Chondrocyte (in vitro differentiated cells): ENCODE results near the gene ABCF1. TPM values are rescaled to one million over a fixed set of nuclear protein-coding genes. Genes with fewer than 3 reads are reported as not detected.

ENCODE experiments used
- DNase-seq: peaks from one replicate; pipeline ENCODE4 v3.0.0; 2021; ENCODE audit warnings: mixed read lengths, low spot score
- H3K27ac Mint-ChIP-seq: one replicate; pipeline ENCODE4 v1.8.0; 2021; ENCODE audit warnings: mild to moderate bottlenecking, moderate library complexity, mixed read lengths; ENCODE audit not compliant: unreplicated experiment
- H3K27me3 Mint-ChIP-seq: 2 replicates; pipeline ENCODE4 v1.8.0; 2021; ENCODE audit warnings: low read depth, mixed read lengths
- H3K36me3 Mint-ChIP-seq: 2 replicates; pipeline ENCODE4 v1.8.0; 2021; ENCODE audit warnings: low read depth, mixed read lengths
- H3K4me1 Mint-ChIP-seq: 2 replicates; pipeline ENCODE4 v1.8.0; 2021; ENCODE audit warnings: low read depth, mild to moderate bottlenecking, mixed read lengths
- H3K4me3 Mint-ChIP-seq: one replicate; pipeline ENCODE4 v1.8.0; 2021; ENCODE audit warnings: mild to moderate bottlenecking, moderate library complexity, mixed read lengths; ENCODE audit not compliant: unreplicated experiment
- H3K9me3 Mint-ChIP-seq: 2 replicates; pipeline ENCODE4 v1.8.0; 2021; ENCODE audit warnings: low read depth, mixed read lengths
- total RNA-seq: library from RNA; stranded (reverse); gene quantifications from 3 replicates; pipeline ENCODE4 v1.2.1, GENCODE V29; 2021
- TF ChIP-seq, protein P1 (sequence below): fragments of 200-600 bp; sonication (generic); IDR thresholded peaks from 2 replicates; pipeline ENCODE4 v1.5.0; 2021; ENCODE audit warnings: antibody characterized with exemption, mild to moderate bottlenecking, moderate library complexity

Gene ABCF1
- total RNA-seq, 1 donor from 2014 or later = 53.0 TPM

DNA sequence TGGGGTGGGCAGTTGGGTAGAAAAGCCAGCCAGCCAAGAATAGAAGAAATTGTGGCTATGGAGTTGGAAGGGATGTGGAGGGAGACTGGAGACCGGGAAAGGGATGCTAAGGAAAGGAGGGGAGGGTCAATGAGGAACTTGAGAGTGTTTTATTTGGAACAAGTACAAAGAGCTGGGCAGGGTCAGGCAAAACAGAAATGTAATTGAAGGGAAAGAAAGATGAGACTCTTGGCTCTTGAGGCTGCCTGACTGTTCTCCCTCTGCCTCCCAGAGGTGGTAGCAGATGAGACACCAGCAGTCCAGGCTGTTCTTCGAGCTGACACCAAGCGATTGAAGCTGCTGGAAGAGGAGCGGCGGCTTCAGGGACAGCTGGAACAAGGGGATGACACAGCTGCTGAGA is 12.7 kb downstream of the ABCF1 start:
- H3K27ac Mint-ChIP-seq = no peak overlapping the region
- no peaks in the 10 kb centered on the region for H3K27me3 Mint-ChIP-seq
- H3K4me3 Mint-ChIP-seq = no peak overlapping the region
- DNase-seq = no peak
- peaks cover 60% of the 10 kb centered on the region for H3K36me3 Mint-ChIP-seq
- H3K4me1 Mint-ChIP-seq = no peaks in the 10 kb centered on the region
- no peaks in the 10 kb centered on the region for H3K9me3 Mint-ChIP-seq
- TF ChIP-seq, protein P1, sequence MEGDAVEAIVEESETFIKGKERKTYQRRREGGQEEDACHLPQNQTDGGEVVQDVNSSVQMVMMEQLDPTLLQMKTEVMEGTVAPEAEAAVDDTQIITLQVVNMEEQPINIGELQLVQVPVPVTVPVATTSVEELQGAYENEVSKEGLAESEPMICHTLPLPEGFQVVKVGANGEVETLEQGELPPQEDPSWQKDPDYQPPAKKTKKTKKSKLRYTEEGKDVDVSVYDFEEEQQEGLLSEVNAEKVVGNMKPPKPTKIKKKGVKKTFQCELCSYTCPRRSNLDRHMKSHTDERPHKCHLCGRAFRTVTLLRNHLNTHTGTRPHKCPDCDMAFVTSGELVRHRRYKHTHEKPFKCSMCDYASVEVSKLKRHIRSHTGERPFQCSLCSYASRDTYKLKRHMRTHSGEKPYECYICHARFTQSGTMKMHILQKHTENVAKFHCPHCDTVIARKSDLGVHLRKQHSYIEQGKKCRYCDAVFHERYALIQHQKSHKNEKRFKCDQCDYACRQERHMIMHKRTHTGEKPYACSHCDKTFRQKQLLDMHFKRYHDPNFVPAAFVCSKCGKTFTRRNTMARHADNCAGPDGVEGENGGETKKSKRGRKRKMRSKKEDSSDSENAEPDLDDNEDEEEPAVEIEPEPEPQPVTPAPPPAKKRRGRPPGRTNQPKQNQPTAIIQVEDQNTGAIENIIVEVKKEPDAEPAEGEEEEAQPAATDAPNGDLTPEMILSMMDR = no peak

DNA sequence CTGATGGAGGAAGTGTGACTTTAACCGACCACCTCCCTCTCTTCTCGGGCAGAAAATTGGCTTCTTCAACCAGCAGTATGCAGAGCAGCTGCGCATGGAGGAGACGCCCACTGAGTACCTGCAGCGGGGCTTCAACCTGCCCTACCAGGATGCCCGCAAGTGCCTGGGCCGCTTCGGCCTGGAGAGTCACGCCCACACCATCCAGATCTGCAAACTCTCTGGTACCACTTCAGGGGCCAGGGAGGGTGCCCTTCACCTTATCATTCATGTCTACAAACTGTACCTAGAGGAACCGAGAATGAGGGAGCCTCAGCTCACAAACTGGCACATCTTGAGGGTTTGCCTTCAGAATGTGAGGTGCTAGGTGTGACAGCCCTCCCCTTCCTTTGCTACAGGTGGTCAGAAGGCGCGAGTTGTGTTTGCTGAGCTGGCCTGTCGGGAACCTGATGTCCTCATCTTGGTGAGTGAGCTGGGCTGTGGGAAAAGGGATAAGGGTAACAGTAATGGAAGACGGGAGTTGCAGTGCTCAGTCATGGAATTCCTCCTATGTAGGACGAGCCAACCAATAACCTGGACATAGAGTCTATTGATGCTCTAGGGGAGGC is 18.6 kb downstream of the ABCF1 start:
- H3K27me3 Mint-ChIP-seq = no peaks in the 10 kb centered on the region
- no peak overlapping the region for H3K4me3 Mint-ChIP-seq
- TF ChIP-seq, protein P1 = no peak
- no peak for DNase-seq
- H3K9me3 Mint-ChIP-seq = no peaks in the 10 kb centered on the region
- peaks cover 50% of the 10 kb centered on the region for H3K36me3 Mint-ChIP-seq
- no peak overlapping the region for H3K27ac Mint-ChIP-seq
- H3K4me1 Mint-ChIP-seq = peaks cover 12% of the 10 kb centered on the region

DNA sequence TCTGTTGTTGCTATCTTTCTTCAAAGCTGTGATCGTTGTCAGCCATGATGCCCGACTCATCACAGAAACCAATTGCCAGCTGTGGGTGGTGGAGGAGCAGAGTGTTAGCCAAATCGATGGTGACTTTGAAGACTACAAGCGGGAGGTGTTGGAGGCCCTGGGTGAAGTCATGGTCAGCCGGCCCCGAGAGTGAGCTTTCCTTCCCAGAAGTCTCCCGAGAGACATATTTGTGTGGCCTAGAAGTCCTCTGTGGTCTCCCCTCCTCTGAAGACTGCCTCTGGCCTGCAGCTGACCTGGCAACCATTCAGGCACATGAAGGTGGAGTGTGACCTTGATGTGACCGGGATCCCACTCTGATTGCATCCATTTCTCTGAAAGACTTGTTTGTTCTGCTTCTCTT is 19.3 kb downstream of the ABCF1 start:
- no peaks in the 10 kb centered on the region for H3K9me3 Mint-ChIP-seq
- peaks cover 12% of the 10 kb centered on the region for H3K4me1 Mint-ChIP-seq

DNA sequence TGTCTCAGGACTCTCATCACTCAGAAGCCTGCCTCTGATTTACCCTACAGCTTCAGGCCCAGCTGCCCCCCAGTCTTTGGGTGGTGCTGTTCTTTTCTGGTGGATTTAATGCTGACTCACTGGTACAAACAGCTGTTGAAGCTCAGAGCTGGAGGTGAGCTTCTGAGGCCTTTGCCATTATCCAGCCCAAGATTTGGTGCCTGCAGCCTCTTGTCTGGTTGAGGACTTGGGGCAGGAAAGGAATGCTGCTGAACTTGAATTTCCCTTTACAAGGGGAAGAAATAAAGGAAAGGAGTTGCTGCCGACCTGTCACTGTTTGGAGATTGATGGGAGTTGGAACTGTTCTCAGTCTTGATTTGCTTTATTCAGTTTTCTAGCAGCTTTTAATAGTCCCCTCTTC is 19.8 kb downstream of the ABCF1 start:
- peak overlapping the region; percentile 74 for H3K27ac Mint-ChIP-seq
- H3K4me3 Mint-ChIP-seq = no peak overlapping the region
- TF ChIP-seq, protein P1 = no peak
- H3K36me3 Mint-ChIP-seq = peaks cover 44% of the 10 kb centered on the region
- no peaks in the 10 kb centered on the region for H3K9me3 Mint-ChIP-seq
- no peaks in the 10 kb centered on the region for H3K27me3 Mint-ChIP-seq
- peaks cover 12% of the 10 kb centered on the region for H3K4me1 Mint-ChIP-seq
- DNase-seq = no peak

More for the DNA sequence above, 19.3 kb downstream of the ABCF1 start:
- Mint-ChIP-seq H3K36me3 (peaks cover 46% of the 10 kb centered on the region), H3K27ac (peak overlapping the region; percentile 74), H3K27me3 (no peaks in the 10 kb centered on the region), H3K4me3 (no peak overlapping the region)
- TF ChIP-seq, protein P1 = no peak
- no peak for DNase-seq

DNA sequence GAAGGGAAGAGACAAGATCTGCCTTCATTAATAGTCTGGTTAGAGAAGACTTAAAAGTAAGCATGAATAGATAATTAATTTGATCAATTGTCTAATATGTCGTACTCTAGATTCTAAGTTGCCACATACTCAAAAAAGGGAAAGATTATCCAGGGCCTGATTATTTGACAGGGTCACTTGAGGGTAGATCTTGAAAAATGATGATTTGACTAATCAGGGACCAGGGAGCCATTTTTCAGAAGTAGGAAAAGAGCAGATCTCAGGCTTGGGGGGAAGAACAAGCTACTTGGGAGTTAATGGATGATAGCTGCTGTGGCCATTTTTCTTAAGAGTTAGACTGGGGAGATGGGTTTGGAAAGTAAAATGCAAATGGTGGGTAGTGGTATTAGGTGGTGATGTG is 21.0 kb downstream of the ABCF1 start:
- H3K4me1 Mint-ChIP-seq = peaks cover 14% of the 10 kb centered on the region
- TF ChIP-seq, protein P1 = no peak
- DNase-seq = no peak
- no peaks in the 10 kb centered on the region for H3K27me3 Mint-ChIP-seq
- no peak overlapping the region for H3K27ac Mint-ChIP-seq
- H3K4me3 Mint-ChIP-seq = no peak overlapping the region
- peaks cover 36% of the 10 kb centered on the region for H3K36me3 Mint-ChIP-seq
- no peaks in the 10 kb centered on the region for H3K9me3 Mint-ChIP-seq
